ENCODE results near the gene LSG1.

The LSG1 gene

GRCh38 chr3:194691481-194692283 lies 19.7 kb upstream of the LSG1 start:
- no peak for TF ChIP-seq ZNF274 (IDR thresholded peaks at IDR 0.05; ENCODE audit: low read depth, low read length)
- no peak overlapping the region; the same call in 1 of the 2 replicates for H3K4me3 ChIP-seq (ENCODE audit: low read length)

DNA sequence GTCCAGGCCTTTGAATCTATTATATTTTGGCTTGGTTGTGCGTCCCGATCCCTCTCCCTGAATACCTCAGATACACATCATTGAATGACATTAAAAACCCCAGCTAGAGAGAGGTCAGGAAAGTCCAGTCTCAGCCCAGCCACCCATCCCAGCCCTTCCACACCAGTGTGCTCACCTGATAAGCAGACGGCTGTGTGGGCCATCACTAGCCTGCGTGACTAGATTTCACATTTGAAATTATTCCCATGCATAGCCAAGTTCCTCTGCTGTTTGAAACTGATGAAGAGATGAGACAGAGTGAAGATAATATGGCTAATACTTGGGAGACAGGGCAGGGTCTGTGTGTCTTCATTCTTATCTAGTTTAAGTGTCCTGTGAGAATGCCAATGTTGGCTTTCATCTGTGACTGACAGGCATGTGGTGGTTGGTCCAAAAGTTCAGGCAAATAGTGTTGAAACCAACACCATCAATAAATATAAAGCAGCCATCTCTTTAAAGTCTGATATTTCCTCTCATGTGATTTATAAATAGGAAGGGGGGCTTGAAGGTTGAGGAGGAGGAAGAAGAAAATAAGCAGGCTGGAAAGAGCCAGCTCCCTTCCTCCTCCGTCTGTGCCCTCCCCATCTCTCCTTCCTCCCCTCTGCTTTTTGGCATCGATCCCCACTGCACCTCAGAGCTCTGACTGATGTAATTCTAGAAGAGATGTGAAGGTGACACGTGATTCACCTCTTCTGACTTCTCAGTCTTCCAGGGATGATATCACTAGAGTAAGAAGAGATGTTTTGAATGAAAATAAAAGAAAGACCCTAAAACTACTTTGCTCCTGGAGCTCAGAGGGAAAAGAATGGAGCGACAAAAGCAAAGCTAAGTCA lies 18.7 kb upstream of the LSG1 start:
- H3K4me3 ChIP-seq (ENCODE audit: low read length): no peak overlapping the region
- no peak for TF ChIP-seq ZNF274 (IDR thresholded peaks at IDR 0.05; ENCODE audit: low read depth, low read length)

DNA sequence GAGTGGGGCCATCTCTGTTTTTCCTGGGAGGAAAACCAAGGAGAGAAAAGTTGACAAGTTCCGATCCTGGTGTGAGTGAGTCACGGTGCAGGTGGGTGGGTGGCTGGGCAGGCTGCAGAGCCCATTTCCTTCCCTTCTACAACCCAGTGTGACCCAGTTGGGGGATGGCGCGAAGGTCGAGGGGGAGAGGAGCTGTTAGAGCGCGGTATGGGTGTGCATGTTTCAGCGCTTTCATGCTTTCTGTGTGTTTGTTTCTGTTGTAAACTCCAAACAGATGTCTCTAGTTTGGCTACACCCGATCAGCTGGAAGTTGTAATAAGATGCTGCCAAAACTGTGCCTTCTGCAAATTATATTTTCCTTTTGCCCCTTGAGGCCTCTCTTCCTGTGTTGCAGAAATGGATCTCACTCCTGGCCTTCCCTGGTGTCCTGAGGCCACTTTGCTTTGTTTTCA lies 17.5 kb upstream of the LSG1 start:
- no peak overlapping the region; the same call in 1 of the 2 replicates for H3K4me3 ChIP-seq (ENCODE audit: low read length)
- TF ChIP-seq ZNF274 (IDR thresholded peaks at IDR 0.05; ENCODE audit: low read depth, low read length): no peak

- no peak overlapping the region; the same call in 1 of the 2 replicates for H3K4me3 ChIP-seq (ENCODE audit: low read length)
- TF ChIP-seq ZNF274 (IDR thresholded peaks at IDR 0.05; ENCODE audit: low read depth, low read length): no peak
These were observed 17.0 kb upstream of the LSG1 start for GRCh38 chr3:194688946-194689345.

DNA sequence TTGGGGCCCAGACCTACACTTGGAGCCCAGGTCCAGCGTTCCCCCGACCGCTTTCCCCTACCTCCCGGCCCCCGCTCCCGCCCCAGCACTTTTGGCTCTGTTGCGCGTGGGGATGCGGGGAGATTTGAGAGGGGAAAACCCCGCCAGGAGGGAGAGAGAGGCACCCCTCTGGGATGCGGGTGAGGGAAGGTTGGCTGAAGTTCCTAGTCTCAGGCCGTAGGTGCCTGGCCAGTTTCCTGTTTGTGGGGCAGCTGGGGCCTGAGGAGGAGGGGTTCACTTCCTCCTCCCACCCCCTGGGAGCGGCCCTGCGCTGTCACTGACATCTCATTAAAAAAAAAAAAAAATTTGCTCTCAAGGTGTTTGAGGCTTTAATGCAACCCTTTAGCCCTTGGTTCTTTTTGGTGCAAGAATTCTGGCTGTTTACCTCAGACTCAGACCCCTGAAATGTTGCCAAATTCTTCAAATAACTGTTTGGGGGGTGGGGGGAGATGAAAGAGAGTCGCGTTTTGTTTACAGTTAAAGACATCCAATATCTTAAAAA lies 16.3 kb upstream of the LSG1 start:
- H3K4me3 ChIP-seq (ENCODE audit: low read length): peak overlapping the region; percentile 32; the same call in 1 of the 2 replicates
- no peak for TF ChIP-seq ZNF274 (IDR thresholded peaks at IDR 0.05; ENCODE audit: low read depth, low read length)

DNA sequence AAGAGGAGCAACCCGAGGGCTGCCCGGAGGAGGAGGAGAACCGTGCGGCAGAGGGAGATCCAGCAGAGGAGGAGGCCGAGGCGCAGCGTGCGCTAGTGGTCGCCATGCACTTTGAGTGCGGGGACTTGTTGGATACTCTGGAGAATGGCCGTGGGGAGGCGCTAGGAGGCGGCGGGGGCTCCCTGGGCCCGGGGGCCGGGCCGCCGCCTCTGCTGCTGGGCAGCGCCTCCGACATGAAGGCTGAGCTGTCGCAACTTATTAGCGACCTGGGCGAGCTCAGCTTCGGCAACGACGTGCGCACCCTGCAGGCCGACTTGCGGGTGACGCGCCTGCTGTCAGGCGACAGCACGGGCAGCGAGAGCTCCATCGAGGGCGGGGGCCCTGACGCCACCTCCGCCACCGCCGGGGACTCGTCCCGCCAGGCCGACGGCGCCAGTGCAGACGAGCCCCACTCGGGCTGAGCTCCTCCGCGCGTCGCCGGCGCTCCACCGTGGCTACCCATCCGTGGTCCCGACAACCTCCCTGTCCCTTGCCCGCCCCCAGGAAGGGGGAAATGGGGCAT lies 15.7 kb upstream of the LSG1 start:
- TF ChIP-seq ZNF274 (IDR thresholded peaks at IDR 0.05; ENCODE audit: low read depth, low read length): no peak
- peak overlapping the region; percentile 64; the same call in 1 of the 2 replicates for H3K4me3 ChIP-seq (ENCODE audit: low read length)

DNA sequence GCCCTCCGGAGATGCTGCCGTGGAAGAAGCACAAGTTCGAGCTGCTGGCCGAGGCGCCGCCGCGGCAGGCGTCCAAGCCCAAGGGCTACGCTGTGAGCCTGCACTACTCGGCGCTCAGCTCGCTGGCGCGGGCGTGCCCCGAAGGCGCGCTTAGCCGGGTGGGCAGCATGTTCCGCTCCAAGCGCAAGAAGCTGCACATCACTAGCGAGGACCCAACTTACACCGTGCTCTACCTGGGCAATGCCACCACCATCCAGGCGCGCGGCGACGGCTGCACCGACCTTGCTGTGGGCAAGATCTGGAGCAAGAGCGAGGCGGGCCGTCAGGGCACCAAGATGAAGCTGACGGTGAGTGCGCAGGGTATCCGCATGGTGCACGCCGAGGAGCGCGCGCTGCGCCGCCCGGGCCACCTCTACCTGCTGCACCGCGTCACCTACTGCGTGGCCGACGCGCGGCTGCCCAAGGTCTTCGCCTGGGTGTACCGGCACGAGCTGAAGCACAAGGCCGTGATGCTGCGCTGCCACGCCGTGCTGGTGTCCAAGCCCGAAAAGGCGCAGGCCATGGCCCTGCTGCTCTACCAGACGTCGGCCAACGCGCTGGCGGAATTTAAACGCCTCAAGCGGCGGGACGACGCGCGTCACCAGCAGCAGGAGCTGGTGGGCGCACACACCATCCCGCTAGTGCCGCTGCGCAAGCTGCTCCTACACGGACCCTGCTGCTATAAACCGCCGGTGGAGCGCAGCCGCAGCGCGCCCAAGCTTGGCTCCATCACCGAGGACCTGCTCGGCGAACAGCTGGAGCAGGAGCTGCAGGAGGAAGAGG lies 15.0 kb upstream of the LSG1 start:
- H3K4me3 ChIP-seq (ENCODE audit: low read length): peak overlapping the region; percentile 64; the same call in 1 of the 2 replicates
- TF ChIP-seq ZNF274 (IDR thresholded peaks at IDR 0.05; ENCODE audit: low read depth, low read length): no peak

- TF ChIP-seq ZNF274 (IDR thresholded peaks at IDR 0.05; ENCODE audit: low read depth, low read length): no peak
- H3K4me3 ChIP-seq (ENCODE audit: low read length): peak overlapping the region; percentile 64; the same call in 1 of the 2 replicates
These were observed 14.4 kb upstream of the LSG1 start for GRCh38 chr3:194686414-194686815.

DNA sequence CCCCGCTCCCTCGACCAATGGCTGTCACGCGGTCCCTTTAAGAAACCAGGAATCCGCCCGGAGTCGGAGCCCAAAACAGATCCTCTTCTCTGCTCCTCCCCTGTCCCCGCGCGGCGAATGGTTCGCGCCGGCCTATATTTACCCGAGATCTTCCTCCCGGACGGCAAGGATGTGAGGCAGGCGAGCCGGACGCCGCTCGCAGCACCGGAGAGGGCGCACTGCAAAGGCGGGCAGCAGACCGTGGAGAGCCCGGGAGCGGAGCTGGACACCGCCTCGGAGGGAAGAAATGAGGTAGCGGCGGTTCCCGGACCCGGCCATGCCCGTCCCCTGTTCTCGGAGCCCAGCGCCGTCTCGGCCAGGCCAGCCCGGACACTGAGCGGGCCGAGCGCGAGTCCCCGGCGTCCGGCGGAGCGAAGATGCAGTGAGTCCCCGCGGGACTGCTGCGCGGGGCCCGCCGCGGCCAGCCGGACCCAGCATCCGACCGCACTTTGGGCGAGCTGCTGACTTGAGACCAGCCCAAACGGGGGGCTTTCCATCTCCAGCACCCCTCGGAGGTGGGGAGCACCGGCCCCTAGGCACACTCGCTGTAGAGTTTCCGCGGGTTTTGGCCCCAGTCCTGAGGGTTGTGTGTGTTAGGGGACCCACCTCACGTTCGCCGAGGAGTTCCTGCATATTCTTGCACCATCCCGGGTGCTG lies 13.9 kb upstream of the LSG1 start, which contains the start of gene FAM43A:
Gene FAM43A (plus strand): TSS at position 166 of the 696 bp plus-strand sequence. CDS start 944 bp downstream, outside the sequence.
- H3K4me3 ChIP-seq (ENCODE audit: low read length): peak within 1 kb of the TSS; percentile 64; the same call in 1 of the 2 replicates
- TF ChIP-seq ZNF274 (IDR thresholded peaks at IDR 0.05; ENCODE audit: low read depth, low read length): no peak

DNA sequence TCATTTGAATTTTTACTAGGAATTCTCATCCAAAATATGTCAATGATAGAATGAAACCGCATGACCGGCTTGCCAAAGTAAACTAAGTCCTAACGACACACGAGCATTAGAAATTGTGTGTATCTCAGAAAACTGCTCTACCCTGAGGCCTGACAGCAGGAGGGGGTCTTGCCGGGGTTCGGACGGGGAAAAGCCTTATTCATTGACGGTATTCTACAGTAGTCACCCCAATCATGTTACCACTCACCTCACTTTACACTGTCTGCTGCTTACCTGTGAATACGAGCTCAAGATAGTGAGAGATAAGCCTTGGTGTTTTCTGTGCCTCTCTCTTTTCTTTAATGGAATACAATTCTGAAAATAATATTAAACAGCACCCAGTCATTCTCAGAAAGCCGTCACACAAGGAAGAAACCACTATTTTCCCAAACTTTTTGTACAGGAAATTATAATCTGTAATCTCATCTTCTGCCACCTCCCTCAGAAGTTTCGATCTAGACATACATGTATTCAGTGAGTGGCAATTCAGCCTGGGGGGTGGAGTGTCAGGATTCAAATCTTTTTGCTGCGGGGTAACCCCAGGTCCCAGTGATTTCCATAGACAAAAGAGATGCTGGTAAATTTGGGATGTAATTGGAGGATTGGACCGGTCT lies 13.2 kb upstream of the LSG1 start:
- H3K4me3 ChIP-seq (ENCODE audit: low read length): peak overlapping the region; percentile 64; the same call in 1 of the 2 replicates
- TF ChIP-seq ZNF274 (IDR thresholded peaks at IDR 0.05; ENCODE audit: low read depth, low read length): no peak

GRCh38 chr3:194683380-194683779 lies 11.4 kb upstream of the LSG1 start:
- no peak for TF ChIP-seq ZNF274 (IDR thresholded peaks at IDR 0.05; ENCODE audit: low read depth, low read length)
- no peak overlapping the region for H3K4me3 ChIP-seq (ENCODE audit: low read length)

GRCh38 chr3:194682694-194683310 lies 10.8 kb upstream of the LSG1 start:
- no peak overlapping the region for H3K4me3 ChIP-seq (ENCODE audit: low read length)
- TF ChIP-seq ZNF274 (IDR thresholded peaks at IDR 0.05; ENCODE audit: low read depth, low read length): no peak
